Limb (tissue), 2 donors: ENCODE data around the gene MXD4.

Experiments
- DNase-seq, 2 donors: peaks; one replicate each; pipeline ENCODE4 v3.0.0-alpha.2; 2016; ENCODE audit errors: extremely low spot score in 2 of 2

MXD4 gene

GRCh38 chr4:2261853-2262144 lies at the start of gene MXD4:
Gene MXD4 (minus strand): TSS chr4:2262109. CDS start chr4:2261980, 129 bp downstream.
- no peak for DNase-seq

GRCh38 chr4:2306773-2307410 lies 45.0 kb upstream of the MXD4 start:
- no peak for DNase-seq

GRCh38 chr4:2305766-2306501 lies 44.0 kb upstream of the MXD4 start:
- DNase-seq, result no peak

GRCh38 chr4:2304877-2305561 lies 43.1 kb upstream of the MXD4 start:
- no peak for DNase-seq

- DNase-seq, result no peak
Measured at GRCh38 chr4:2304321-2304876, 42.5 kb upstream of the MXD4 start.

- no peak for DNase-seq
Measured at GRCh38 chr4:2303686-2304320, 41.9 kb upstream of the MXD4 start.

- no peak for DNase-seq
Measured at GRCh38 chr4:2303121-2303685, 41.3 kb upstream of the MXD4 start.

GRCh38 chr4:2302387-2303119 lies 40.6 kb upstream of the MXD4 start:
- DNase-seq, result no peak

- peak in 1 of 2 donors; percentile 58 for DNase-seq
Measured at GRCh38 chr4:2301806-2302205, 39.9 kb upstream of the MXD4 start.

GRCh38 chr4:2301225-2301642 lies 39.3 kb upstream of the MXD4 start:
- no peak for DNase-seq

GRCh38 chr4:2300431-2301224 lies 38.7 kb upstream of the MXD4 start:
- DNase-seq, result no peak

GRCh38 chr4:2299794-2300193 lies 37.9 kb upstream of the MXD4 start:
- DNase-seq, result no peak

GRCh38 chr4:2298532-2298991 lies 36.7 kb upstream of the MXD4 start:
- DNase-seq, result no peak

GRCh38 chr4:2297606-2298531 lies 36.0 kb upstream of the MXD4 start:
- DNase-seq, result no peak

- DNase-seq, result no peak
Measured at GRCh38 chr4:2296631-2297601, 35.0 kb upstream of the MXD4 start.

GRCh38 chr4:2295900-2296442 lies 34.1 kb upstream of the MXD4 start:
- no peak for DNase-seq

GRCh38 chr4:2295500-2295899 lies 33.6 kb upstream of the MXD4 start:
- DNase-seq, result no peak
